Stimulated activated CD8-positive, alpha-beta memory T cell treated with anti-CD3 and anti-CD28 coated beads, Interleukin-2, amount 100 ng/mL, for 1 hour (primary cell): ENCODE data around the gene INPP5A.
"Not testable (repeated sequence)": the region's sequence is repeated elsewhere in the genome, so short reads cannot be mapped to it uniquely, and the experiment has no call there.

Experiments
- DNase-seq, 2 donors: peaks; one replicate each; pipeline ENCODE4 v3.0.0-alpha.2; 2020; ENCODE audit warnings: low read depth in 2 of 2

INPP5A gene

DNA sequence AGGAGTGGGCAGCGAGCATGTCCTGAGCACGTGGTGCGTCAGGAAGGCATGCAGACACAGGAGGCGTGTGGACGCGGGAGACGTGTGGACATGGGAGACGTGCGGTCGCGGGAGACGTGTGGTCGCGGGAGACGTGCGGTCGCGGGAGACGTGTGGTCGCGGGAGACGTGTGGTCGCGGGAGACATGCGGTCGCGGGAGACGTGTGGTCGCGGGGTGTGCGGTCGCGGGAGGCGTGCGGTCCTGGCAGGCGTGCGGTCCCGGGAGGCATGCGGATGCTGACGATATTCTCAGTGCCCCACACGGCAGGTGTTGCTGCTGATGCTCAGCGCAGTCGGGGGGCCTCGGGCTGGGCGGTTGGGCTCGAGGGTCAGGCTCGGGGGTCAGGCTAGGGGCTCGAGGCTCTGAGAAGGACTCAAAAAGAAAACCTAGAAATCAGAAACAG, 154.1 kb downstream of the INPP5A start:
- no peak for DNase-seq

GRCh38 chr10:132692311-132692710, 154.7 kb downstream of the INPP5A start:
- no peak for DNase-seq

DNA sequence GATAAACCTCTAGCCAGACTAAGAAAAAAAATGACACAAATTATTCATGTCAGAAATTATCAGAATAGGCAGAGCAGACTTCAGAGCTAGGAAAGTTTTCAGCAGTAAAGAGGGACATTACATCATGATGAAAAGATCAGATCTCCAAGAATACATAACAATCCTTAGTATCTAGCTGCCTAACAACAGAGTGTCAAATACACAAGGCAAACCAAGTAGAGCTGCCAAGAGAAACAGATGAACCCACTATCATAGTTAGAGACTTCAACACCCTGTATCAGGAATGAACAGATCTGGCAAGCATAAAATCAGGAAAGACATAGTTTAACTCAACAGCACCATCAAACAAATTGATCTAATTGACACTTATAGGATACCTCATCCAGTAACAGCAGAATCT, 156.1 kb downstream of the INPP5A start:
- DNase-seq = no peak

- DNase-seq = no peak
Measured at GRCh38 chr10:132696204-132696603, 158.6 kb downstream of the INPP5A start.

GRCh38 chr10:132696728-132697577, 159.4 kb downstream of the INPP5A start:
- DNase-seq = no peak

- no peak for DNase-seq
Measured at GRCh38 chr10:132697578-132698200, 160.1 kb downstream of the INPP5A start.

DNA sequence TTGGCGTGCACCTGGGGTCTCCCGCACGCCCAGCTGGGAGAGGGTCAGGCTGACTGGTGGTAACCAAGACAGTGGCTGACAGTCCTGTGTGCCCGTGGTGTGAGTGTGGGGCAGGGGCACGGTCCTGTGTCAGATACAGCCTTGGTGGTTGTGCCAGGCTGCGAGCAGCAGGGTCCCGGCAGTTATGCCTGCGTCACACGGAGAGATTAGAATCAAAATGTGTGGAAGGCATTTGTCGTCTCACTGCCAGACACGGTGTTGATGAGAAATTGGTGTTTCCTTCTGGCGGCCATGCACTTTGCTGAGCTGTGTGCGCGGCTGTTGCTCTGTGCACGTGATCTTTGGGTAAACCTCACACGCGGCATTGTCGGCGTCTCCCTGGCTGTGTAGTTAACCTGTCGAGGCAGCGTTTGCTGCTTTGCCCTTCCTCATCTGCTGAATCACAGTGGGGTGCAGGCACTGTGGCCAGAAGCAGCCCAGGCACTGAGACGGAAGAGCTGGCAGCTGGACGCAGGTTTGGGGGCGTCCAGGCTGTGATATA, 160.7 kb downstream of the INPP5A start:
- no peak for DNase-seq

DNA sequence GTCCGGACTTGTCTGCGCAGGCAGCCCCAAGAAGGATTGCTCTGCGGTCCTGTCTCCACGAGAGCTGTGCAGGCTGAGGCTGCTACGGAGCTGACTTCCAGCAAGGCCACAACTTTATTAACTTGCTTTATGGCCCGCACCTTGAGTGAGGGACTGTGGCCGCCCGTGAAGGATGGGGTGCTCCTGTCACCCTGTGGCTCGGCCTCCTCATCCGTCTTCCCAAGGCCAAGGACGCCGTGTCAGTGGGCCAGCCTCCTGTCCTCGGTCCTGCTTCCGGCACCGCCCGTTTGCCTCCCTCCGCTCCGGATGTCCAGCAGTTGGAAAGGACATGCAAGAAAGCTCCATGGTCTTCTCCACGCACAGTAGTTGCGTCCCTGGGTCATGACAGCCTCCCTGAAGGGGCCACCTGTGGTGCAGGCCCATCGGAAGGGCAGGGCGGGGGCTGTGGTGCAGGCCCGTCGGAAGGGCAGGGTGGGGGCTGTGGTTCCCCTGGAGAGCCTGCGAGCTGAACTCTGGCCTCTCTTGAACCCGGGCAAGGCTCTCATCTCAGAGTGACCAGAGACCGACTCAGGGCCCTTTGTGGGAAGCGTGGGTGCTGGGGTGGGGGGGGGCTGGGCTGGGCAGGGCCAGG, 161.3 kb downstream of the INPP5A start:
- DNase-seq = no peak

DNA sequence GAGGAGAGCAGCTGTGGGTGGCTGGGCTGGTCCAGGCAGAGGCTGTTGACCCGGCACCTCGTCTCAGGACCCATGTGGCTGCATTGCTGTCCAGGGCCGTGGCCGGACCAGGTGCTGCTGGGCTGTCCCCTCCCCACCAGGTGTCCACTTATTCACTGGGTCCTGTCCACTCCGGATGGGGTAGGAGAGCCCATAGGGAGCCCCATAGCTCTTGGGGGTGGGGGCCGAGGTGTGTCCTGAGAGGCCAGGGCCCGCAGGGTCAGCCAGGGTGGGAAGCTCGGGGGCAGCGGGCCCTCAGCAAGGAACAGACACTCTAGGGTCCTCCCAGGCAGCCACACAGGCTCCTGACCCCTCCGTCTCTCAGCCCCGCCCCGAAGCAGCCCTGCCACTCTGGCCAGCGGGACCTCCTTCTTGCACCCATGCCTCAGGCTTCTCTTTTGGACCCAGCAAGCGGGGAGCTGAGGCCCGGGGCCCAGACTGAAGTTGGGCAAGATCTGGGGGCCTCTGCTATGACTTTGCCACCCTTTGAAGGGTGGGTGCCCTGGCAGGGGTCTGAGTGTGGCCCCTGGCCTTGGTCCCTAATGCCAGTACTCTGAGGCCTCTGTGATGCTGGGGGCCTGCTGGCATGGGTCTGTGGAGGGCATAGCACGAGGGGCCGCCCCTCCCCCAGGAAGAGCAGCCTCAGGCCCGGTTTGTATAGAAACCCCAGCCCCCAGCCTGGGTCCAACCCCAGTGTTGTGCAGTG, 162.0 kb downstream of the INPP5A start:
- no peak for DNase-seq

- DNase-seq = no peak
Measured at GRCh38 chr10:132700156-132701098, 162.8 kb downstream of the INPP5A start.

- DNase-seq = no peak
Measured at GRCh38 chr10:132701099-132701845, 163.7 kb downstream of the INPP5A start.

DNA sequence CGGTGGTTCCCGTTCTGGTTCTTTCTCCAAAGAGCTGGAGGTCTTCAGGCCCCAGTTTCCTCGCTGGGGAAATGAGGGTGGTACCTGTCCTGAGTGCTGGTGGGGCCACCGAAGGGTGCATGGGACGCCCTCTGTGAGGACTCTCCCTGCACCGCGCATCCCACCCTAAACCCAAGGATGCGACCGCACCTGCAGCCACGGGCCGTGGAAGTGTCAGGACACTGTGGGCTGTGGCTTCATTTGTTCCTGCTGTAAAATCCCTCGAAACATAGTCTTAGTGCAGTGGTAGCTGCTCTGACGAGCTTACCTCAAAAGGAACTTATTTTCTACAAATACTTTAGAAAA, 164.2 kb downstream of the INPP5A start:
- no peak for DNase-seq

DNA sequence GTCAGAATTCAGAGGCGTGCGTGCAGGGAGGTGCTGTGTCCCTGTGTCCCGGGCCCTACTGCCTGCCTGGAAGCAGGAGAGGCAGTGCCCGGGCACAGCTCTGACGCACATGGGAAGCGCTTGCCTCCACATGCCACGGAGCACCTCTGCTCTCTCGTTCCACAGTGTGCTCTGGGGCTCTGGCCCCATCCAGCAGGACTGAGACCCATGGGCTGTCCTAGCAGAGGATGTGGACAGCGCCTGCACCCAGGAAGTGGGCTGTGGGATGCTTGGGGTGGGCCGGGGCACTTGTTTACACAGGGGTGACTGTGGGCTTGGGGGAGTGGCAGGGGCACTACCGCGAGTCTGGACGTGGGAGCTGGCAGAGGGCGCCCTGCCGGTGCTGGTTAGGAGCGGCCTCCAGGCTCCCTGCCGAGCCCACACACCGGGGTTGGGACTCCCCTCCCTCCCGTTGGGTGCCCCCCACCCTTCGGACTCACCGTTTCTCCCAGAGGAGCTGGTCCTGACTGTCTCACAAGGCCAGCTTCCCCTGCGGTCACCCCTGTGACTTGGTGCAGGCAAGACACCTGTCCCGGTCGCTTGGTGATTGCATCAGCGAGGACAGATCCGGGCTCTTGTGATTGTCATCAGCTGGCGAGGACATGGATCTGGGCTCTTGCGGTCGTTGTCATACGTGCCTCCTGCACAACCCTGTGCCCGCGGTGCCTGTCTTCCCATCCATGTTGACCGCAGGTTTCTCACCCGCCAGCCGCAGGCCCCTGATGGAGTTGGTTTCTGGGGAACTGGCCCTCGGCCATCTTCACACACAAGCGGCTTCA, 165.2 kb downstream of the INPP5A start:
- DNase-seq = no peak

- no peak for DNase-seq
Measured at GRCh38 chr10:132703419-132704007, 165.9 kb downstream of the INPP5A start.

GRCh38 chr10:132704008-132704814, 166.6 kb downstream of the INPP5A start:
- no peak for DNase-seq

DNA sequence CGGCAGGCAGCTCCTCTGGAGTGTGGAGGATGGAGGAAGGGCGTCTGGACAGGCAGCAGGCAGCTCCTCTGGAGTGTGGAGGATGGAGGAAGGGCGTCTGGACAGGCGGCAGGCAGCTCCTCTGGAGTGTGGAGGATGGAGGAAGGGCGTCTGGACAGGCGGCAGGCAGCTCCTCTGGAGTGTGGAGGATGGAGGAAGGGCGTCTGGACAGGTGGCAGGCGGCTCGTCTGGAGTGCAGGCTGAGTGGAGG, 167.2 kb downstream of the INPP5A start:
- DNase-seq = not testable (repeated sequence)

DNA sequence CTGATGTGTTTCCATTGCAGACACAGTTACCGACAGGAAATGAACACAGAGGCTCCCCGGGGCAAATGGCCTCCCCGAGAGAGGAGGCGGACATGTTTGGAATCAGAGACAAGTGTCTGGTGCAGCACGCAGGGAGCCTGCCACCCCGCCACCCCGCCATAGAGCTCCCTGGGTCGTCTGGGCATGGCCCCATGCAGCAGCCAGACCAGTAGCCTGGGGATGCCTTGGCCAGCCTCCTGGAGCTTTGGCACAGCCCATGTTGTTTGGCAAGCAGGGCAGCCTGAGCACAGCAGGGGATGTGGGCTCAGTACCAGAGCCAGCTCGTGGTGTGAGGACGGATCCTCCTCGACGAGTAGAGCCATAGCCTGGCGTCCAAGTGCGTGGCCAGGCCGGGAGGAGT, 167.6 kb downstream of the INPP5A start:
- no peak for DNase-seq

DNA sequence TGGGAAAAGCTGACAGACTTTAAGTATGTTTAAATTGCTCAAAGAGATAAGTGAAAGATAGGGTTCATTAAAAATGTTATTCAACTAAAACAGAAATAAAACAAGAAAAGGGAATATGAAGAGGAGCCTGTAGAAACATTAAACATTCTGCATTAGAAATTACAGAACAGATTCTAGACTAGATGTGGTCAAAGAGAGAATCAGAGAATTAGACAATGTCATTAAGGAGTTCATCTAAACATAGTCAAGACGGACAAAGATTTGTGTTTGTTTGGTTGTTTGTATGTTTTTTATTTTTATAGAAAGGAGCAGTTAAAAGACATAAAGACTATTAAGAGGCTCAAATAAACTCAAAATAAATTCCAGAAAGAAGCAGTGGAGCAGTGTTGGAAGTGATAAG, 168.4 kb downstream of the INPP5A start:
- DNase-seq = no peak
